NCI-H2081 treated with DMSO at 0.1 percent for 48 hours (cell line): ENCODE measurements around the gene EPHA6.

ENCODE experiments used
- DNase-seq: peaks from one replicate; lab custom pipeline; 2025; lab: John Stamatoyannopoulos, UW

The EPHA6 gene

DNA sequence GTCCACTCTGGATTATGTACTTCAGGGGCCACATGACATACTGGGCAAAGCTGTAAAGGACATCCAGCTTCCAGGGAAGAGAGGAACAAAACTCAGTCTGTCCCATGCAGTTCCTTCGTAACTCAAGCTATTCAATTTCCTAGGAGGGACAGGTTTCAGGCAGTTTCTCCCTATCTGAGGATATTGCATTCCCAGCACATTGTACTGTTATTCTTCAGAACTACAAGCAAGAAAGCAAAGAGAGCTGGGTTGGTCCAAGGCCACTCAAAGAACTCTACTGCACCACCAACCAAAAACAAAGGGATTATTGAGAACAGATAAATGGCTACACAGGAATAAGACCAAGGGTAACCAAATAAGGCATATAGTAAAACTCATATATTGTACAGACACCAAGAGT is 832.5 kb downstream of the EPHA6 start:
- no peak for DNase-seq

DNA sequence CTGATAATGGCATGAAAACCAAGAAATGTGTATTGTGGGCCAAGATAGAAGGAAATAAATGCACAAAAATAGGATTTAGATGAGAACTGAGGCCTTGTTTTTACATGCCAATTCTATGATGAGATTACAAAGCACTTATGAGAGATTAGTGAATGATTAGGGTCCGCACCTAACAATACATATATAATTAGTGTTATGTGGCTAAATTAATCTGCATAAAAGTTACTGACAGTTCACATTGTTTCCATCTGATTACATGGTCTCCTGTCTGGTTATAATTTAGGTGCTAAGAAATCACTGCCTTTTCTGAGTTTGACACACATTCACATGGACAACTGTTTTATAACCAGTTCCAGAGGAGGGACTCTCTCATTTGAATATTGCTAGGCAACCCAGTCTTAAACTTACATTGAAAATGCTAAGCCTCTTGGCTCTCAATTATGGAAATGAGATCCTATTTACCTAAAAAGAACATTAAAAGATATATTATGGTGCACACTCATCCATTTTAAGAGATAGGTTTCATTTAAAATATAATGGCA is 833.1 kb downstream of the EPHA6 start:
- no peak for DNase-seq

DNA sequence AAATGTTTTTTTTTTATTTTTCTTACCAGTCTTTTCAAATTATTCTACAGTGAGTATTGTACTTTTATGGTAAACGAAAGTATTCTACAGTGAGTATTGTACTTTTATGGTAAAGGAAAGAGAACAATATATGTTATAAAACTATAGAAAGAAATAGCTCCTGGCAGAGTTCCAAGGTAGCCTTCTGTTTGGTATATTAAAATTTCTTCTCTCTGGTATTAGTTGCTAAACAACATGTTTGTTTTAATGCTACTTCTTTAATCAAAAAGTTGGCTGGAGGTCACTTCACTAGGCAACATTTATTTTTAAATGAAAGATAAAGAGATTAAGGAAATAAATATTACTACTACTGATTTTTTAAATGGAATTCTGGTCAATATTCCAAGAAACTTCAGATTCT is 841.6 kb downstream of the EPHA6 start:
- no peak for DNase-seq

DNA sequence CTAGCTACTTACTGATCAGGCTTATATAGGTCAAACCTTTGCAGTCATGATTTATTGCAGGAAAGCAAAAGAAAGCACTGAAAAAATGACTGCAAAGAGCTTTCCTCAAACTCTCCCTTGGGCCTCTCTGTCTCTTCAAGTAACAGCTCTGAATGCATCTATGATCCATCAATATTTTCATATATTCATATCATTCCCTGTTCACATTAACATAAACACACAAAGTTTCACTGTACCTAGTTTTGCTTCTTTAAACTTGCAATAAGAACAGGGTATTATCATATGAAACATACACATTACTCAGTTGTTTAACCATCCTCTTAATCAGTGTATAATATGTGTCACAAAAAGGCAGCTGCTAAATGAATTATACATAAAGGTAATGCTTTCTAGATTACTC is 842.2 kb downstream of the EPHA6 start:
- DNase-seq = peak; percentile 71

DNA sequence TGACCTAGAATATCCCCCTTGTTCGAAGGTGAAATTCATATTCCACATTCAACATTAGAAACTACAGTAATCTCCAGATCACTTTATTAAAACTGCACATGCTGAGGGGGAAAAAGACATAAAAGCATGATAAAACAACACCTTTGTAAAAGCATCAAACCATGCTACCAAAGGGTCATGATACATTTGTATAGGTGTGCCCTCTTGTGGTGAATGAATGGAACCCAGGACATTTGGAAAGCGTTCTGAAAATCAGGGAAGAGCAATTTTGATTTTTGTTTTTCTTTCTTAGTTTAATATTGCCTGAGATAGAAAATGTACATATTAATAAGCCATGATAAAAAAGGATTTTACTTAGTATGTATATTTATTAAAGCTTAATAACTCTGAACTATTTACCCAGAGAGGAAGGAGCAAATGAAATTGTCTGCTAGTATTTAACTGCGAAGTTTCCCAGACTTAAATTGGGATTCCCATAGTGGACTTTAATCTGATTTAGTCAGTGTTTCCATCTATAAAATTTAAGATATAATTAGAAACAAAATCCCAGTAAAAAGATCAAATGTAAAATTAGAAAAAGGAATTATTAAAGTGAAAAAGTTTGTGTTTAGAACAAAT is 844.4 kb downstream of the EPHA6 start:
- peak; percentile 53 for DNase-seq

DNA sequence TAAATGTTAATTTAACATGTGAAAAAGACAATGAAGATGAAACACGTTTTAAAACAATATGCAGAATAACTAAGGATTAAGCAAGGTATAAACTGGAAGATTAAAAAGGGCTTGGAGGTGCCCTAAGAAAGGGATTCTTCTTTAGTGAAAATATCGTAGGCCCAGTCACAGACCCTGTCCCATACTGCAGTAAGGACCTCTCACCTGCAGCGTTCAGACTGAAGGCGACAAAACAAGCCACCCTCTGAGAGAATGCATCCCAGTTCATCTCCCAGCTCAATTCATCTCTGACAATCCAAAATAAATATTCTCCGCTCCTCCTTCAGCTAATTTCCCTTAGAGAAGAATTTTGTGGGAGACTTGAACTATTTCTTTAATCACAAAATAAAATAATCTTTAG is 847.9 kb downstream of the EPHA6 start:
- no peak for DNase-seq

DNA sequence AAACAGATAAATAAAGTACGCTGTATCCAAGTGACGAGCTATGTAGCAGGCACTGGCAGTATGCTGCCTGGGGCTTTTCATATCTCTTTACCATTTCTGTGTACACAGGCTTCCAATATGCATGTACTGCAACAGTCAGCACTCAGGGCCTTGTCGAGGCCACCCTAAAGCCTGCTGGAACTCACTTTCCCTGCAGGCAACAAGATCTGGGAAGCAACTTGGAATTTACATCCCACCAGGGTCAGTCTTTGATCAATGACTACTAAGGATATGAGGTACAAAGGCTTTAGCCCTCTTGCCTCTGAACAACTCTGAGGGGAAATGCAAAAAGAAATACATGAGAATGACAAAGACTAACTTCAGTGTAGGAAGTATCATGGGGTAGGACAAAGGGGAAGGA is 848.4 kb downstream of the EPHA6 start:
- no peak for DNase-seq

DNA sequence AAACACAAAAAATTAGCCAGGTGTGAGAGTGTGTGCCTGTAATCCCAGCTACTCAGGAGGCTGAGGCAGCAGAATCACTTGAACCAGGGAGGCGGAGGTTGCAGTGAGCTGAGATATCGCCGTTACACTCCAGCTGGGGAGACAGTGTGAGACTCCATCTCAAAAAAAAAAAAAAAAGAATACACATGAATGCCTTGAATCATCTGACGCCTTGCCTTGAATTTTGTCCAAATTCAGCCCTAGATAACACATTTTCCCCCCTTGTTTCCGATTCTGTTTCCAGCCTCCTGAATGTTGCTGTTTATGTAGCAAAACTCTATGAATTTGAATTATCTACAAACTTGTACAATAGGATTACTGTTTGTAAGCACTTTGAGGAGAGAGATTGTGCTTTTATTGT is 851.5 kb downstream of the EPHA6 start:
- no peak for DNase-seq

DNA sequence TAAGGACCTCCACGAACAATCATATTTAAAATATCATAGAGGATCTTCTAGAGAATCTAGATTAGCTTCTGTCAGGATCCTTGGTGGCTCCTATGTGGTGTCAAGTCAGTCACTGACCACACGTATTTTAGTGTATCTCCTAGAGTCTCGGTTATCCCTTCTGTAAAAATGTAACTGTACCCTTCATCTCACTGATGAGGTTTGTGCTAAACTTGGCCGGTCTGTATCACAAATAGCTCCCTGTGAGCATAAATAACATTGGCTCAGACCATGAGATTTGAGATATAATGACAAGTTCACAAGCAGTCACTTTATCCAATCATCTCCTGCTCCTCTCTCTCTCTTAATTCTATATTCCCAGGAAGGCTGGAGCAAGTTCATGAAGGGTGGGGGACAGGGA is 856.6 kb downstream of the EPHA6 start:
- DNase-seq = no peak

DNA sequence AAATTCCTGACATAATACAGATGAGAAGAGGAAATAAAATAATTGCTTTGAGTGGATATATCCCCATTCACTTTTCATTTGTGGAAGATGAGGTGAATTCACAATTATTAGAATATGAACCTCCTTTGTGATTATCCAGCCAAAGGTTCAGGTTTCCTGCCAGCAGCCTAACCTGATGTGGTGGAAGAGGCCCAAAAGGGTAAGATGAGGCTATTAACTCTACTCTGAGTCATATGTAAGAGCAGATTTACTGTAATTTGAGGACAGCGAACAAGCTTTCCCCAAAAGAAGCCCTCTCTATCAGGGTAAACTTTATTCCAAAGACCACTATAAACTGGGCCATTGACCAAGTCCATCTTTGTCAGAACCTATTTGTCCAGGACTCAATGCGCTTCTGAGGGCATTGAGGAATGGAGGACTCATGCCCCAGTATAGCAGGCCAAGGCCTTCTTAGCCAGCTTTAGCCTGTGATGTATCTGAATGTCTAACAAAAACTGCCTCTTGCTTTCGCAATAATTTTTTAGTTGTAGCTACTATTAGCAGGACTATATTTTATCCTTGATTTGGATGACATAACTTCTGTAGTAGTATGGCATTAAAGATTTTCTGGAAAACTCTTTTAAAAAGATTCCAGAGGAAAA is 859.1 kb downstream of the EPHA6 start:
- DNase-seq = no peak

DNA sequence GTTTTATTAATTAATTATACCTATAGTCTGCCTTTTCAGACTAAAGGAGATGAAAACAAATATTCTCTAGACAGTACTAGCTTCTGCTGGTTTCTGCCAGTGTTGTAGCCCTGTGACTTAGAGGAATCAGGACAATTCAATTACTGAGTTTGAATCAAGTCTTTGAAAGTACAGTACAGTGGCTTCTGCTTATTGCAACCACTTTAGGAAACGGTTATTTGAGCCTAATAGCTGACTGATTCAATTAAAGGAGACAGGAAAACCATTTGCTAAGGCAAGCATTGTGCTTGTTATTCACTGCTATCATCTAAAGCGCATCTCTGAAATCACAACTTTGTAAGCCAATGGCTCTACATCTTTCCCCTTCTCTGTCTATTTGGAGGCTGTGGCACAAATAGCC is 860.1 kb downstream of the EPHA6 start:
- DNase-seq = no peak

DNA sequence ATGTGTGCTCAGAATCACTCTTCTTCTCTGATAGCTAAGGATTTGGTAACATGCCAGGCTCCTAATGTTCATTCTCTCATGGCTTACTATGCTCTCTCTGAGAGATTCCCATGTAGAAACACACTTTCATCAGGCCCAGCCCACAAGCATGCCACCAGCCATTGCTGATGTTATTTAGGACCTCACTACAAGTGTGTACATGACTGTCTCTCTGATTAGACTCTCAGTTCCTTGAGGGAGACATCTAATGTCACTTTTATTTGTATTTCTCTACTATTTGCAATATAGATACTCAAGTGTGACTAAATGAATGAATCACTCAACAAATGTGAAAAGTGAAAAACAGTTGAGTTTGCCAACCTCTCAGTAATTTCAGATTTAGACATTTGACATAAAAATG is 865.8 kb downstream of the EPHA6 start:
- DNase-seq = no peak

DNA sequence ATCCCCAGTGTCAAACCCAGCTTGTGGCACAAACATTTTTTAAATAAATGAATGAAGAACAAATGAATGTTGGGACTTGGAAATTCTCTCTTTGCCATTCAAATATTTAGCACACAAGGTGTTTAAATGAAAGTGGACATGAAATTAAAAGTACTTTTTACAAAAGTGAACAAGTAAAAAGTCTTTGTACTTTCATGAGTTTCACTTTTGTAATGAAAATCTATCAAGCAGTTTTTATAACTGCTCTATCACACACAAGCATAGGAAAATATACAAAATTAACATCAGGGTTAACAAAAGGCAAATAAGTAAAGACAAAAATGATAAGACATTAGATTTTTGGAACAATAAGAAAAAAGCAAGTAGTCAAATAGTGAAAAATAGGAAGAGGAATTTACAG is 866.3 kb downstream of the EPHA6 start:
- no peak for DNase-seq

DNA sequence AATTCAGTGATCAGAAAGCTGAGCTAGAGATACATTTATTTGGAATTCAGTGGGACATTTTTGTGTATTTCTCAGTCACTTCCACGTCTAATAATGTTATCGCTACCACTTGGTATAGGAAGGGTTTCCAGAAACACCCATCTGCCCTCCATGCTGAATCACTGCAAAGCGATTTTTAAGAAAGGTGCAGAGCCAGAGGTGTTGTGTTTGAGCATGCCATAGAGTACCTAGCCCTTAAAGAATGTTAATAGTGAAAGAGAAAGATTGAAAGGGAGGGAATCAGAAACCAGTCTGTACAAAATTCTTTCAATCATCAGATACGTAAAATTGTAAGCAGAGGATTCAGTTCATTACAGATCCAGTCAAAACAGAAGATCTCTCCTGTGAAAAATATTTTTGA is 870.1 kb downstream of the EPHA6 start:
- no peak for DNase-seq

DNA sequence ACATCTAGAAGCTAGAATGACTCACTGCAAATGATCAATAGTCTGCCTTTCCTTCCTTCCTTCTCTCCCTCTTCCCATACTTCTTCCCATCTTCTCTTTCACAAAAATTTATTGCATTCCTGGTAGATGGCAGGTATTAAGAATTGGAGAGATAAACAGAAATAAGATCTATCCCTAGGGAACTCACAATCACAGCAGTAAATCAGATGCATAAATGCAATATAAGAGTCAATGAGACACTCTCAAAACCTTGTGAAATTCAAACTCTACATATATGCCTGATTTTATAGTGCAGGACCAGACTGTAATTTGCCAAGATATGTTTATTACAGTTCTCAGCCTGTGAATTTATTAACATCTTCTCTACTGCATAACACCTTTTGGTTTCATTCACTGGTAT is 871.9 kb downstream of the EPHA6 start:
- DNase-seq = no peak

DNA sequence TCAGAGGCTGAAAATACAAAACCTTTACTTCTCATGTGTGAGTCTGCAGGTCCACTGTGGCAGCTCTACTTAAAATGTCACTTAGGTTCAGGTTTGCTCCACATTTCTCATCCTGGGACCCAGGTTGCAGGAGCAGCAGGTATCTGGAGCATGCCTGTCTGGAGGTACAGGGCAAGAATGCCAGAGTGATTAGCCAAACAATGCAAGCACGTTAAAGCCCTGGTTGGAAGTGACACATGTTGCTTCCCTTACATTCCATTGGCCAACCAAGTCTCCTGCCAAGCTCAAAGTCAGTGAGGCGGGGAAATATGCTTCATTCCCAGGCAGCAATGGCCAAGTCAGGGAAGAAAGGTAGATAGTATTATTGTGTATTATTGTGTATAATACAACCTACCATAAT is 873.3 kb downstream of the EPHA6 start:
- no peak for DNase-seq

DNA sequence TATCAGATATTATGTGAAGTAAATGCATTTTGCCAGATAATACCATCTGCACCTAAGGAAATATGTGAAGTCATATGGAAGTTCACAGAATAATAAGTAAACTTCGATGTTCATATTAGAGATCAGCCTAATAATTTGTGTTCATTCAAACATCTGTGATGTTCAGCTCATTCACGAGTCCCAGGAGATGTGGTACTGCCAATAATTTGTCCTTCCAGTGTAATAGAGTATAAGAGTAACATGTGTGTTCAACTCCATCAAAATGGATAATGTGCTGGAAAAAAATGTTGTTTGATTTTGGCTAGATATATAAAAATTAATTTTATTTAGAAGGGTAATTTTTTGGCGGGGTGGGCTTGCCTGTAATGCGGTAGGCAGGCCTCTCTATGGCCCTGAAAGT is 874.7 kb downstream of the EPHA6 start:
- no peak for DNase-seq

DNA sequence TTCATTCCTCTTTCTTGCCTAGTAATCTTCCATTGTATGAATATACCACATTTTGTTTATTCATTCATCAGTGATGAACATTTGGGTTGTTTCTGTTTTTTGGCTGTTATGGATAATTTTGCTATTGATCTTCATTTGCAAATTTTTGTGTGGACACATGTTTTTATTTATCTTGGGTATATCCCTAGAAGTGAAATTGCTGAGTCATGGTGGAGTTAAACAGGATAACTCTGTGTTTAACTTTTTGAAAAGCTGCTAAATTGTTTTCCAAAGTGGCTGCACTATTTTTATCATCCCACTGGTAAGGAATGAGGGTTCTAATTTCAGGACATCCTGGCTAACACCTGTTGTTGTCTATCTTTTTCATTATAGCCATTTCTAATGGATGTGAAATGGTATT is 875.6 kb downstream of the EPHA6 start:
- DNase-seq = no peak

DNA sequence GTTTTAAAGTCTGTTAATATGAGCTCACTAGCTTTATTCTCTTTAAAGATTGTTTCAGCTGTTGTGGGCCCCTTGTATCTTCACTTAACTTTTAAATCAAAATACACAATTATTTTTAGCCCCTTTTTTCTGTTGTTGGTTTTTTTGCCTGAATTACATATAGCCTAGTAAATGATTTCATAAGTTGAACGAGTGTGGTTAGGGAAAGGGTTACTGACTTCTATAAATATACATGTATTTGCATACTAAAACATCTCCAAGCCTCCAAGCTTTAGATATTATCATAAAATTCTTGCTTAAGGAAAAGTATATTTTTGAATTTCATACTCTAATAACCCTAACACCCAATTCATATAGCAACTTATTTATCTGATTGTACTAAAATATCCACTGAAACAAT is 877.0 kb downstream of the EPHA6 start:
- no peak for DNase-seq

DNA sequence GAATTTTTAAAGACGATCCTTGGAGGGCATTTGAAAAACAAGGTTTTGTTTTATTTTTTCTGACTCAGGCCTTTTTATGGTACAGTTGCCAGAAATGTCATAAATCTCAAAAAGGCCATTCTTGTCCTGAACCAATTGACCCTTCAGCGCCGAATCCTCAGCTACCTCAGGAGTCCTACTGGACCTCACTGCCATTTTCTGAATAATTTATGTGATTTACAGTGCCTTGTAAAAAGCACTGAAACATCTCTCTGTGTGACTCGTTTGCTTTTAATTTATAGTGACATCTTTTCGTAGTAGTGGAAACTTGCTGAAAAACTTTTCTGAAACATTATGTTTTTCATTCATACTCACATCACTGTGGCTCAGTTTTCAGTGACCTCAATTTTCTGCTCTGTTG is 878.0 kb downstream of the EPHA6 start:
- no peak for DNase-seq

DNA sequence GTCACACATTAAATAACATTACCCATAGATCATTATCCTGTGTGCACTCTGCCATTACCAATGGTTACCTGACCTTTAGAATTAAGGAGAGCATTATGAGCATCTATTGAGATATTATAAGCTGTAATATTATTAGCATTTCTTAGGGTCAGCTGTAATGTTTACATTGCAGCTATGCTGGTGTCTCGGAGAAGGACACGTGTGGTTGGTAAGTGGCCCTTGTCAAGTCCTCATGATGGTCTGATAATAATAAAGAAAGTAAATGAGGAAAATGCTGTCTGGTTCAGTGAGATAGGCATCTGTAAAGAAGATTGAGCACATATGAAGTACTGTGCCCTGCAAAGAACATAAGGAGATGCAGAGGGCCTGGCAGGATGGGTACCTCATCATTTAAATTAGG is 878.4 kb downstream of the EPHA6 start:
- DNase-seq = no peak

DNA sequence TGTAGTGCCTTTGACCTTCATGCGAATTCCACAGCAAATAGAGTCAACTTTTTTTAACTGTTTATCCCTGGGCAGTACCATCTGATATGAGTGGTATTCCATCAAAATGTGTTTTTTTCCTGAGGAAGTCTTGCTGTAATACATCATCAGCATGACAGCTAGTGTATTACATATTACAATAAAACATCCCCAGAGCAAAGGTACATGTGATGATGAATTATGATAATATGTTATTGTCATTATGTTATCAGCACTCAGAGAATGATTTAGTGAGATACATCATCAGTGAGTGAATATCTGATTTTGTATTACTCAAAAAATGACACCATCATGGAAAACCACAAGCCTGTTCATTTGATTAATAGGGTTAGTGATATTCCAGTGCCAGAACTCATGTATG is 880.5 kb downstream of the EPHA6 start:
- no peak for DNase-seq

DNA sequence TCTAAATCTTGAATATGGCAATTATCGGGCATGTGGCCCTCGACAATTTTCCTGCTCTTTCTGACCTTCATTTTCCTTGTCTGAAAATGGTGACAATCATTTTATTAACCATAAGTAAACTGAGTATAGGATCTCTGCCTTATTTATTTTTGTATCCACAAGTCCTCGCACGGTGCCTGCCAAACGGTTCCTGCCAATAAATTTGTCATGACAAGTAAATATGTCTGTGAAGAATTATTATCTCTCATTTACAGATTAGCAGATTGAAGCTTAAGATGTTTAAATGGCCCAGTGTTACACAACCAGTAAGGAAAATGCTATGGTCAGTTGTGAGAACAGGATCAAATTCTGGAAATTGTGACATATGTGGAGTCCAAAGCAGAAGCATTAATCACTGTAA is 884.3 kb downstream of the EPHA6 start:
- DNase-seq = no peak

DNA sequence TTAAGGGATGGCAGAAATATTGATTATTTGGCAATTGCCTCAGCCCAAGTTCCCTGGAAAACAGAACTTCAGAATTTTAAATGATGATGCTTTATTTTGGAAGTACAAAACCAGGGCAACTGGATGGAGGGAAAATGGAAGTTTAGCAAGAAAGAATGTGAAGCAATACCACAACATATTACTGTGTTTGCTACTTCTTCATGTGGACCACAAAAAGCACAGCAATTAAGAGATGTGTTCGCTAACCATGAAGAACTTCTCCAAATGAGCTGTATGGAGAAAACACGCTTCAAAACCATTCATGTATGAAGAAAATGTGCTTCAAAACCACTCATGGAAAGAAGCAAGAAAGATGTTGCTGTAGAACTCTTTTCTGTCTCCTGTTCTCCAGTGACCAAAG is 885.5 kb downstream of the EPHA6 start:
- DNase-seq = no peak
